RWPE2 (cell line): ENCODE results near the gene MTAP.

Source experiments
- ATAC-seq: fragments of 200-7000 bp; cut with Tn5 transposase; 3 replicates; pipeline ENCODE4 v1.9.1; 2021; ENCODE audit warnings: low read depth
- DNase-seq: peaks from one replicate; pipeline ENCODE4 v3.0.0-alpha.2; 2020; ENCODE audit warnings: low spot score
- H3K27ac ChIP-seq: fragments of 450-650 bp; 2 replicates; pipeline ENCODE4 v1.5.1; 2017; ENCODE audit warnings: mild to moderate bottlenecking; ENCODE audit not compliant: poor library complexity, severe bottlenecking
- H3K27me3 ChIP-seq: fragments of 250-450 bp; sonication (Bioruptor Pico); 2 replicates; pipeline ENCODE4 v1.5.1; 2021; ENCODE audit warnings: mild to moderate bottlenecking, moderate library complexity; ENCODE audit not compliant: insufficient read depth, poor library complexity, severe bottlenecking
- H3K36me3 ChIP-seq: fragments of 250-450 bp; sonication (Bioruptor Pico); 2 replicates; pipeline ENCODE4 v1.5.1; 2020; ENCODE audit warnings: low read depth, mild to moderate bottlenecking, moderate library complexity
- H3K4me1 ChIP-seq: fragments of 250-450 bp; sonication (Bioruptor Pico); 2 replicates; pipeline ENCODE4 v1.5.1; 2021; ENCODE audit warnings: mild to moderate bottlenecking, moderate library complexity; ENCODE audit not compliant: insufficient read depth, poor library complexity, severe bottlenecking
- H3K4me3 ChIP-seq: fragments of 250-450 bp; sonication (Bioruptor Pico); 2 replicates; pipeline ENCODE4 v1.5.1; 2021; ENCODE audit warnings: mild to moderate bottlenecking, moderate library complexity; ENCODE audit not compliant: severe bottlenecking
- H3K9me3 ChIP-seq: fragments of 250-450 bp; sonication (Bioruptor Pico); 2 replicates; pipeline ENCODE4 v1.5.1; 2021; ENCODE audit warnings: mild to moderate bottlenecking, moderate library complexity; ENCODE audit not compliant: severe bottlenecking
- CTCF ChIP-seq: fragments of 450-650 bp; IDR thresholded peaks from one replicate; pipeline ENCODE4 v1.5.1; 2017; ENCODE audit warnings: mild to moderate bottlenecking, moderate library complexity; ENCODE audit not compliant: poor library complexity, severe bottlenecking

Gene MTAP

GRCh38 chr9:21906881-21907280, 104.4 kb downstream of the MTAP start:
- Histone ChIP-seq H3K4me1 (no peaks in the 10 kb centered on the region), H3K27ac (no peak overlapping the region), H3K36me3 (peaks cover 12% of the 10 kb centered on the region), H3K27me3 (no peaks in the 10 kb centered on the region), H3K9me3 (no peaks in the 10 kb centered on the region), H3K4me3 (no peak overlapping the region)
- no peak for ATAC-seq
- DNase-seq = no peak
- no peak for TF ChIP-seq CTCF

GRCh38 chr9:21919377-21920362, 117.2 kb downstream of the MTAP start:
- DNase-seq (no peak), ATAC-seq (peak; percentile 89)
- Histone ChIP-seq H3K4me1 (peaks cover 15% of the 10 kb centered on the region), H3K27ac (peak overlapping the region; percentile 74), H3K4me3 (no peak overlapping the region), H3K27me3 (no peaks in the 10 kb centered on the region), H3K9me3 (no peaks in the 10 kb centered on the region), H3K36me3 (0 out of 2 replicates have a peak, but pooled peaks cover 10% of the 10 kb centered on the region)
- TF ChIP-seq CTCF = no peak

- DNase-seq (no peak), ATAC-seq (no peak)
- no peaks in the 10 kb centered on the region for H3K9me3 ChIP-seq
- no peak for TF ChIP-seq CTCF
- H3K27ac ChIP-seq = no peak overlapping the region
- 0 out of 2 replicates have a peak, but pooled peaks cover 10% of the 10 kb centered on the region for H3K36me3 ChIP-seq
- H3K4me3 ChIP-seq = no peak overlapping the region
- no peaks in the 10 kb centered on the region for H3K27me3 ChIP-seq
- H3K4me1 ChIP-seq = peaks cover 15% of the 10 kb centered on the region
Measured at GRCh38 chr9:21923694-21924093, 121.3 kb downstream of the MTAP start.

GRCh38 chr9:21927752-21928151, 125.3 kb downstream of the MTAP start:
- H3K27me3 ChIP-seq = no peaks in the 10 kb centered on the region
- no peak overlapping the region for H3K4me3 ChIP-seq
- DNase-seq (no peak), ATAC-seq (no peak)
- no peak overlapping the region for H3K27ac ChIP-seq
- peaks cover 6% of the 10 kb centered on the region for H3K36me3 ChIP-seq
- TF ChIP-seq CTCF = no peak
- no peaks in the 10 kb centered on the region for H3K9me3 ChIP-seq
- H3K4me1 ChIP-seq = peaks cover 5% of the 10 kb centered on the region

- peaks cover 20% of the 10 kb centered on the region for H3K4me1 ChIP-seq
- no peaks in the 10 kb centered on the region for H3K9me3 ChIP-seq
- DNase-seq = no peak
- ATAC-seq = no peak
- H3K36me3 ChIP-seq = peaks cover 13% of the 10 kb centered on the region
- no peak overlapping the region for H3K4me3 ChIP-seq
- H3K27ac ChIP-seq = no peak overlapping the region
- no peaks in the 10 kb centered on the region for H3K27me3 ChIP-seq
- no peak for TF ChIP-seq CTCF
Measured at GRCh38 chr9:21931428-21931827, 129.0 kb downstream of the MTAP start.
